ENCODE measurements around the gene CYP27B1.

CYP27B1 gene

GRCh38 chr12:57750561-57751431 lies 16.1 kb downstream of the CYP27B1 start:
- DNase-seq = no peak

- DNase-seq = no peak
These were observed 17.8 kb downstream of the CYP27B1 start for GRCh38 chr12:57749061-57749460.

GRCh38 chr12:57746025-57746424 lies 20.9 kb downstream of the CYP27B1 start:
- no peak for DNase-seq

- DNase-seq = no peak
These were observed 21.4 kb downstream of the CYP27B1 start for GRCh38 chr12:57745485-57745881.

GRCh38 chr12:57744777-57745484 lies 21.9 kb downstream of the CYP27B1 start, which contains the start of gene TSPAN31:
TSPAN31 (plus strand) TSS chr12:57745039; CDS start chr12:57745155, 116 bp downstream.
- peak; percentile 97 for DNase-seq

GRCh38 chr12:57744194-57744776 lies 22.6 kb downstream of the CYP27B1 start:
- DNase-seq = peak; percentile 90

- DNase-seq = no peak
These were observed 23.1 kb downstream of the CYP27B1 start for GRCh38 chr12:57743769-57744168.

- peak; percentile 84 for DNase-seq
These were observed 24.8 kb downstream of the CYP27B1 start for GRCh38 chr12:57741844-57742738.

- no peak for DNase-seq
These were observed 25.5 kb downstream of the CYP27B1 start for GRCh38 chr12:57741413-57741789.

- peak; percentile 81 for DNase-seq
These were observed 26.0 kb downstream of the CYP27B1 start for GRCh38 chr12:57740656-57741412.

GRCh38 chr12:57739914-57740538 lies 26.9 kb downstream of the CYP27B1 start:
- no peak for DNase-seq

GRCh38 chr12:57739387-57739786 lies 27.5 kb downstream of the CYP27B1 start:
- no peak for DNase-seq

GRCh38 chr12:57738661-57739237 lies 28.1 kb downstream of the CYP27B1 start, which contains the start of gene AGAP2:
AGAP2 (minus strand) TSS chr12:57738742; CDS start chr12:57738246, 496 bp downstream.
- DNase-seq = no peak

- no peak for DNase-seq
These were observed 29.1 kb downstream of the CYP27B1 start for GRCh38 chr12:57737467-57738460.

GRCh38 chr12:57736741-57737466 lies 30.0 kb downstream of the CYP27B1 start:
- no peak for DNase-seq

GRCh38 chr12:57735952-57736740 lies 30.7 kb downstream of the CYP27B1 start:
- DNase-seq = no peak

GRCh38 chr12:57735198-57735855 lies 31.6 kb downstream of the CYP27B1 start:
- no peak for DNase-seq

All from stimulated activated CD8-positive, alpha-beta memory T cell treated with anti-CD3 and anti-CD28 coated beads, Interleukin-4, amount 100 ng/mL, for 48 hours (primary cell).